DOHH2 (cell line): ENCODE measurements around the gene PROB1.

Experiments used
- EZH2phosphoT487 ChIP-seq: fragments of 200-600 bp; sonication (generic); IDR thresholded peaks from 2 replicates; pipeline ENCODE4 v1.6.1; 2017; ENCODE audit warnings: borderline replicate concordance, mild to moderate bottlenecking, antibody characterized with exemption, low read length, moderate library complexity, mixed read lengths
- TF ChIP-seq, protein P1 (sequence below): fragments of 200-600 bp; sonication (generic); IDR thresholded peaks from one replicate; pipeline ENCODE4 v1.5.1; 2014; ENCODE audit warnings: antibody characterized with exemption, mild to moderate bottlenecking, low read depth, low read length; ENCODE audit not compliant: poor library complexity, severe bottlenecking

DNA sequence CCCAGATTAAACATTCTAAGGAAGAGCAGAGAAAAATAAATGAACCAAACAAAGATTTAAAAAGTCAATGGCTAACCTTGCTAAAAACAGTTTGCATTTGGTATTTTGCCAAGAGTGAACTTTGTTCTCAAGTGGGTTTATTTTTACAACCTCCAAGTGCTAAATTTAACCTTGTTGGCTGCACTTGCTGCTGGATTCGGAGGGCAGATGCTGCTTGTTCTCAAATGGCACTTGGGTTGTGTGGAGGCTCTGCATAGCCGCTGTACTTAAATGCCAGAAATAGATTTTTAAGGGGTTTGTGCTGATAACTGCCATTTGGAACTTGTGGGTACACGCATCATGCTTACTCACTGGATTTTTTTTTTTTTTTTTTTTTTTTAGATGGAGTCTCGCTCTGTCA lies 22.3 kb upstream of the PROB1 start:
- TF ChIP-seq, protein P1, sequence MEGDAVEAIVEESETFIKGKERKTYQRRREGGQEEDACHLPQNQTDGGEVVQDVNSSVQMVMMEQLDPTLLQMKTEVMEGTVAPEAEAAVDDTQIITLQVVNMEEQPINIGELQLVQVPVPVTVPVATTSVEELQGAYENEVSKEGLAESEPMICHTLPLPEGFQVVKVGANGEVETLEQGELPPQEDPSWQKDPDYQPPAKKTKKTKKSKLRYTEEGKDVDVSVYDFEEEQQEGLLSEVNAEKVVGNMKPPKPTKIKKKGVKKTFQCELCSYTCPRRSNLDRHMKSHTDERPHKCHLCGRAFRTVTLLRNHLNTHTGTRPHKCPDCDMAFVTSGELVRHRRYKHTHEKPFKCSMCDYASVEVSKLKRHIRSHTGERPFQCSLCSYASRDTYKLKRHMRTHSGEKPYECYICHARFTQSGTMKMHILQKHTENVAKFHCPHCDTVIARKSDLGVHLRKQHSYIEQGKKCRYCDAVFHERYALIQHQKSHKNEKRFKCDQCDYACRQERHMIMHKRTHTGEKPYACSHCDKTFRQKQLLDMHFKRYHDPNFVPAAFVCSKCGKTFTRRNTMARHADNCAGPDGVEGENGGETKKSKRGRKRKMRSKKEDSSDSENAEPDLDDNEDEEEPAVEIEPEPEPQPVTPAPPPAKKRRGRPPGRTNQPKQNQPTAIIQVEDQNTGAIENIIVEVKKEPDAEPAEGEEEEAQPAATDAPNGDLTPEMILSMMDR: no peak
- TF ChIP-seq EZH2phosphoT487: no peak
